NK-92 treated with Interleukin-12 subunit alpha and Interleukin-12 subunit beta, amount 100 ng/mL, for 24 hours (cell line): ENCODE results near the gene AGAP1.

Experiments
- DNase-seq: peaks from one replicate; lab custom pipeline; 2025; lab: John Stamatoyannopoulos, UW

Gene AGAP1

GRCh38 chr2:235769046-235769445 lies 275.2 kb downstream of the AGAP1 start:
- DNase-seq: no peak

GRCh38 chr2:235770909-235771820 lies 277.3 kb downstream of the AGAP1 start:
- DNase-seq: no peak

GRCh38 chr2:235773188-235773928 lies 279.5 kb downstream of the AGAP1 start:
- DNase-seq: no peak

GRCh38 chr2:235774153-235774870 lies 280.5 kb downstream of the AGAP1 start:
- no peak for DNase-seq

- no peak for DNase-seq
These were observed 282.7 kb downstream of the AGAP1 start for GRCh38 chr2:235776531-235776930.

- DNase-seq: peak; percentile 58
These were observed 285.6 kb downstream of the AGAP1 start for GRCh38 chr2:235779444-235779896.

- no peak for DNase-seq
These were observed 286.6 kb downstream of the AGAP1 start for GRCh38 chr2:235780401-235780800.

- DNase-seq: no peak
These were observed 287.9 kb downstream of the AGAP1 start for GRCh38 chr2:235781775-235782174.

- DNase-seq: no peak
These were observed 290.9 kb downstream of the AGAP1 start for GRCh38 chr2:235784788-235785187.

GRCh38 chr2:235789552-235789951 lies 295.7 kb downstream of the AGAP1 start:
- DNase-seq: no peak

GRCh38 chr2:235793163-235793752 lies 299.4 kb downstream of the AGAP1 start:
- no peak for DNase-seq

- DNase-seq: no peak
These were observed 305.4 kb downstream of the AGAP1 start for GRCh38 chr2:235799281-235799680.

- no peak for DNase-seq
These were observed 308.7 kb downstream of the AGAP1 start for GRCh38 chr2:235802542-235802941.

- DNase-seq: no peak
These were observed 309.2 kb downstream of the AGAP1 start for GRCh38 chr2:235803028-235803427.

GRCh38 chr2:235804676-235805075 lies 310.8 kb downstream of the AGAP1 start:
- no peak for DNase-seq

GRCh38 chr2:235806986-235807750 lies 313.3 kb downstream of the AGAP1 start:
- no peak for DNase-seq

- no peak for DNase-seq
These were observed 314.5 kb downstream of the AGAP1 start for GRCh38 chr2:235808366-235808765.

GRCh38 chr2:235810252-235810651 lies 316.4 kb downstream of the AGAP1 start:
- no peak for DNase-seq

GRCh38 chr2:235810846-235811245 lies 317.0 kb downstream of the AGAP1 start:
- DNase-seq: no peak

GRCh38 chr2:235811446-235812184 lies 317.8 kb downstream of the AGAP1 start:
- no peak for DNase-seq
